CD4-positive, alpha-beta T cell treated with Interferon alpha-2 for 1 hour (primary cell): Measurements from ENCODE around the gene GP1BB.
A peak's percentile ranks its signal among the peaks of the same experiment; 100 is the strongest.
"Not testable (repeated sequence)": the region's sequence is repeated elsewhere in the genome, so short reads cannot be mapped to it uniquely, and the experiment has no call there.

Source experiments
- DNase-seq, 2 donors: peaks; one replicate each; pipeline ENCODE4 v3.0.0-alpha.2; 2020 to 2022

The GP1BB gene

GRCh38 chr22:19723232-19723982, at the start of gene GP1BB:
Gene GP1BB, plus strand, starts transcription at chr22:19723539. Its CDS starts 31 bp downstream, at chr22:19723570.
- peak in 1 of 2 donors; percentile 13 for DNase-seq

- no peak for DNase-seq
Measured at GRCh38 chr22:19673660-19674059, 49.7 kb upstream of the GP1BB start.

GRCh38 chr22:19674129-19674928, 49.0 kb upstream of the GP1BB start:
- no peak for DNase-seq

GRCh38 chr22:19674929-19675253, 48.4 kb upstream of the GP1BB start:
- no peak for DNase-seq

GRCh38 chr22:19675428-19675827, 47.9 kb upstream of the GP1BB start:
- DNase-seq = no peak

GRCh38 chr22:19676437-19676836, 46.9 kb upstream of the GP1BB start:
- DNase-seq = not testable (repeated sequence)

GRCh38 chr22:19678949-19679521, 44.3 kb upstream of the GP1BB start:
- no peak for DNase-seq

- peak; percentile 11 to 43 for DNase-seq
Measured at GRCh38 chr22:19679522-19680101, 43.7 kb upstream of the GP1BB start.

- DNase-seq = no peak
Measured at GRCh38 chr22:19680287-19680881, 43.0 kb upstream of the GP1BB start.

- DNase-seq = no peak
Measured at GRCh38 chr22:19680911-19681862, 42.2 kb upstream of the GP1BB start.

GRCh38 chr22:19681863-19682245, 41.5 kb upstream of the GP1BB start:
- no peak for DNase-seq

- no peak for DNase-seq
Measured at GRCh38 chr22:19686946-19687345, 36.4 kb upstream of the GP1BB start.

GRCh38 chr22:19687561-19688300, 35.6 kb upstream of the GP1BB start:
- peak in 1 of 2 donors; percentile 29 for DNase-seq

- DNase-seq = no peak
Measured at GRCh38 chr22:19688301-19689290, 34.7 kb upstream of the GP1BB start.

- no peak for DNase-seq
Measured at GRCh38 chr22:19689408-19689807, 33.9 kb upstream of the GP1BB start.

GRCh38 chr22:19691007-19691720, 32.2 kb upstream of the GP1BB start:
- no peak for DNase-seq

GRCh38 chr22:19691721-19692341, 31.5 kb upstream of the GP1BB start:
- DNase-seq = no peak

- no peak for DNase-seq
Measured at GRCh38 chr22:19693581-19693980, 29.8 kb upstream of the GP1BB start.
